ENCODE results near the gene SPATA45.
A peak's percentile ranks its signal among the peaks of the same experiment; 100 is the strongest.

The SPATA45 gene

GRCh38 chr1:212785871-212786270, 61.6 kb downstream of the SPATA45 start:
- no peak for DNase-seq
- in situ Hi-C loops (cut with MboI; ENCODE audit: low pct_unique_long_range_greater_than_20kb, low sequenced_read_pairs) = no loop called here

GRCh38 chr1:212783976-212784375, 63.5 kb downstream of the SPATA45 start:
- in situ Hi-C loops (cut with MboI; ENCODE audit: low pct_unique_long_range_greater_than_20kb, low sequenced_read_pairs) = no loop called here
- no peak for DNase-seq

GRCh38 chr1:212782422-212783154, 64.9 kb downstream of the SPATA45 start:
- in situ Hi-C loops (cut with MboI; ENCODE audit: low pct_unique_long_range_greater_than_20kb, low sequenced_read_pairs) = no loop called here
- peak; percentile 63 for DNase-seq

- in situ Hi-C loops (cut with MboI; ENCODE audit: low pct_unique_long_range_greater_than_20kb, low sequenced_read_pairs) = no loop called here
- no peak for DNase-seq
These were observed 66.2 kb downstream of the SPATA45 start for GRCh38 chr1:212781225-212781624.

- in situ Hi-C loops (cut with MboI; ENCODE audit: low pct_unique_long_range_greater_than_20kb, low sequenced_read_pairs) = no loop called here
- DNase-seq = no peak
These were observed 66.7 kb downstream of the SPATA45 start for GRCh38 chr1:212780759-212781158.

All from KBM-7 (cell line).